Activated T-helper 9 cell treated with anti-CD3 and anti-CD28 coated beads, Interleukin-2, amount 50 U/mL, for 16 hours (primary cell): ENCODE results near the gene SURF1.
A peak's percentile ranks its signal among the peaks of the same experiment; 100 is the strongest.

Source experiments
- DNase-seq: peaks from one replicate; pipeline ENCODE4 v3.0.0-alpha.2; 2020; ENCODE audit warnings: low read depth

Gene SURF1

GRCh38 chr9:133362359-133363044 lies 6.2 kb upstream of the SURF1 start:
- no peak for DNase-seq

GRCh38 chr9:133361507-133362092 lies 5.3 kb upstream of the SURF1 start:
- DNase-seq = no peak

GRCh38 chr9:133360400-133361393 lies 4.4 kb upstream of the SURF1 start:
- DNase-seq = no peak

GRCh38 chr9:133359399-133360175 lies 3.3 kb upstream of the SURF1 start:
- no peak for DNase-seq

GRCh38 chr9:133357656-133358055 lies 1.4 kb upstream of the SURF1 start:
- no peak for DNase-seq

GRCh38 chr9:133355881-133356357 lies 368 bp downstream of the SURF1 start:
- DNase-seq = no peak

- DNase-seq = no peak
Measured at GRCh38 chr9:133354766-133355165, 1.5 kb downstream of the SURF1 start.

- no peak for DNase-seq
Measured at GRCh38 chr9:133353548-133353947, 2.7 kb downstream of the SURF1 start.

- DNase-seq = no peak
Measured at GRCh38 chr9:133352635-133353340, 3.5 kb downstream of the SURF1 start.

- no peak for DNase-seq
Measured at GRCh38 chr9:133351908-133352634, 4.2 kb downstream of the SURF1 start.

GRCh38 chr9:133351526-133351907 lies 4.8 kb downstream of the SURF1 start:
- DNase-seq = no peak

GRCh38 chr9:133349965-133350616 lies 6.2 kb downstream of the SURF1 start:
- DNase-seq = no peak

GRCh38 chr9:133348718-133349573 lies 7.3 kb downstream of the SURF1 start:
- no peak for DNase-seq

GRCh38 chr9:133347985-133348717 lies 8.1 kb downstream of the SURF1 start, which contains the start of the genes MED22 and RPL7A:
Gene MED22 (minus strand): TSS chr9:133348131. CDS start chr9:133346662, 1,469 bp downstream.
Gene RPL7A (plus strand): TSS chr9:133348218. CDS start chr9:133348244, 26 bp downstream.
- peak; percentile 84 for DNase-seq

- DNase-seq = no peak
Measured at GRCh38 chr9:133347515-133347984, 8.7 kb downstream of the SURF1 start.

- DNase-seq = no peak
Measured at GRCh38 chr9:133346021-133346785, 10.1 kb downstream of the SURF1 start.

GRCh38 chr9:133345596-133345995 lies 10.7 kb downstream of the SURF1 start:
- DNase-seq = no peak
